OCI-LY7 (cell line): ENCODE results near the gene SPAG16. TPM values are rescaled to one million over a fixed set of nuclear protein-coding genes. Genes with fewer than 3 reads are reported as not detected.

Source experiments
- BruUV-seq: library from RNA; stranded (reverse); fragments of 400-500 nt; replicated peaks from 2 replicates; lab custom pipeline; 2021; lab: Mats Ljungman, UMichigan
- CTCF ChIA-PET: fragments of 300-600 bp; sonication (Branson Sonifier 250); formaldehyde crosslinking; loops from one replicate; lab custom pipeline; 2022; ENCODE audit warnings: antibody characterized with exemption; ENCODE audit not compliant: unreplicated experiment; lab: Charles Lee
- POLR2A ChIA-PET: fragments of 300-600 bp; sonication (Branson Sonifier 250); formaldehyde crosslinking; loops from one replicate; lab custom pipeline; 2022; ENCODE audit warnings: antibody characterized with exemption; lab: Charles Lee
- DNase-seq: peaks from one replicate; pipeline ENCODE4 v3.0.0-alpha.2; 2015; ENCODE audit warnings: low spot score
- H2AFZ ChIP-seq: fragments of 200-600 bp; sonication (generic), shearing (Covaris generic); 2 replicates; pipeline ENCODE4 v1.6.1; 2014; ENCODE audit warnings: mild to moderate bottlenecking, antibody characterized with exemption, low read length, moderate library complexity
- H3K27ac ChIP-seq: fragments of 200-600 bp; sonication (generic); 2 replicates; pipeline ENCODE4 v1.5.1; 2014; ENCODE audit warnings: mixed run types, low read depth, mild to moderate bottlenecking, moderate library complexity, low read length, inconsistent platforms; ENCODE audit not compliant: poor library complexity, severe bottlenecking
- H3K36me3 ChIP-seq: fragments of 200-600 bp; sonication (generic); 2 replicates; pipeline ENCODE4 v1.6.1; 2014; ENCODE audit warnings: mild to moderate bottlenecking, antibody characterized with exemption, low read length, moderate library complexity, mixed read lengths; ENCODE audit not compliant: insufficient read depth
- H3K4me1 ChIP-seq: fragments of 200-600 bp; sonication (generic); 2 replicates; pipeline ENCODE4 v1.5.1; 2014; ENCODE audit warnings: mild to moderate bottlenecking, low read length; ENCODE audit not compliant: insufficient read depth, poor library complexity, severe bottlenecking
- H3K4me2 ChIP-seq: fragments of 200-600 bp; sonication (generic); 2 replicates; pipeline ENCODE4 v1.6.1; 2014; ENCODE audit warnings: mild to moderate bottlenecking, low read length
- H3K4me3 ChIP-seq: fragments of 200-600 bp; sonication (generic); 2 replicates; pipeline ENCODE4 v1.5.1; 2014; ENCODE audit warnings: mild to moderate bottlenecking, low read depth, low read length; ENCODE audit not compliant: poor library complexity, severe bottlenecking
- H3K79me2 ChIP-seq: fragments of 200-600 bp; sonication (generic); 2 replicates; pipeline ENCODE4 v1.6.1; 2016; ENCODE audit warnings: low read depth, mild to moderate bottlenecking, low read length, moderate library complexity, mixed read lengths; ENCODE audit not compliant: insufficient read depth
- H3K9me2 ChIP-seq: fragments of 200-600 bp; sonication (generic); 2 replicates; pipeline ENCODE4 v1.6.1; 2016; ENCODE audit warnings: mild to moderate bottlenecking, low read length, mixed read lengths; ENCODE audit not compliant: insufficient read depth
- H3K9me3 ChIP-seq: fragments of 200-600 bp; sonication (generic); 2 replicates; pipeline ENCODE4 v1.6.1; 2014; ENCODE audit warnings: mild to moderate bottlenecking, mixed run types, low read length, mixed read lengths
- H4K20me1 ChIP-seq: fragments of 200-600 bp; sonication (generic); 2 replicates; pipeline ENCODE4 v1.6.1; 2014; ENCODE audit warnings: mild to moderate bottlenecking, antibody characterized with exemption, low read length, moderate library complexity, mixed read lengths; ENCODE audit not compliant: insufficient read depth
- CTCF ChIP-seq: fragments of 200-600 bp; sonication (generic); conservative IDR thresholded peaks from 2 replicates; pipeline ENCODE4 v1.5.1; 2014; ENCODE audit warnings: mild to moderate bottlenecking, antibody characterized with exemption, low read length, moderate library complexity, mixed read lengths
- EZH2phosphoT487 ChIP-seq: fragments of 200-600 bp; sonication (generic); IDR thresholded peaks from 2 replicates; pipeline ENCODE4 v1.6.1; 2018; ENCODE audit warnings: low read depth, borderline replicate concordance, mild to moderate bottlenecking, mixed run types, antibody characterized with exemption, low read length, moderate library complexity, mixed read lengths
- intact Hi-C: fragments of 100-400 bp; cut with micrococcal nuclease; formaldehyde crosslinking; loops from one replicate; pipeline ENCODE4 v1.10.0; 2022; ENCODE audit not compliant: unreplicated experiment
- total RNA-seq, 2 experiments: library from RNA; depleted of rRNA in 1 of 2; stranded (reverse); fragments of >200 nt in 1 of 2; shearing (Covaris generic) in 1 of 2; gene quantifications; 2 replicates each; pipeline ENCODE4 v1.2.3, GENCODE V29; 2014 to 2022

The SPAG16 gene
- total RNA-seq, 2 experiments from 2014 or later, result 22.1 to 24.2 TPM

GRCh38 chr2:213545481-213545880 lies 261.2 kb downstream of the SPAG16 start:
- H3K9me3 ChIP-seq, result no peaks in the 10 kb centered on the region
- H4K20me1 ChIP-seq, result no peaks in the 10 kb centered on the region
- DNase-seq, result peak; percentile 16
- CTCF ChIA-PET, result no interaction called here
- H3K9me2 ChIP-seq, result no peaks in the 10 kb centered on the region
- BruUV-seq, result no TSS peak
- peak overlapping the region; percentile 38 for H3K27ac ChIP-seq
- H3K4me1 ChIP-seq, result peaks cover 12% of the 10 kb centered on the region
- POLR2A ChIA-PET, result interaction anchor here (1.0 to 1.1 kb wide), 2 partner anchors 13 to 56 kb away, joined by 4 read pairs; no protein-coding TSS in a partner anchor
- intact Hi-C loops, result no loop called here
- no peak overlapping the region for H3K4me3 ChIP-seq
- H2AFZ ChIP-seq, result peak overlapping the region; percentile 24; the same call in 1 of the 2 replicates
- H3K4me2 ChIP-seq, result no peak overlapping the region
- no peaks in the 10 kb centered on the region for H3K36me3 ChIP-seq
- TF ChIP-seq CTCF (no peak), EZH2phosphoT487 (no peak)
- no peaks in the 10 kb centered on the region for H3K79me2 ChIP-seq

DNA sequence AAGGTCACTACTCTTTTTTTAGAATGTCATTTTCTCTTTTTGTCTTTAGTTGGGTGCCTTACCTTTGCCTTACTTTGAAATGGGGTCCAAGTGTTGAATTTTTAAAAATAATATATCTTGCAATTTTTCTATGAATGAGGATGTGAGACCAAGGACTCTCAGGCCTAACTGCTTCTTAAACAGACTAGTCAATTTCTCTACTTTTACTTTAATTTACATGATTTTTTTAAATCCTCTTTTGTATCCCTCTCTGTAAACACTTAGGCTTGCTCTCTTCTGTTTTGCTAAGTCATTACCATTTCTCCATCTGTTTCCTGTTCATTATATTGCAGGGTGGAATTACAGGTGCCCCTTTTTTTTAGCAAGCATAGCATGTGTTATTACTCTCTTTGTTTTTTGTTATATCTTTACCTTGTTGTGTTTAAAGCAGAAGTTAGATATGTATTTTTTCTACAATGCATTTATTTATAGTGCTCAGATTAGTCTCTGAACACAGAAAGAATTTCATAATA lies 261.8 kb downstream of the SPAG16 start:
- Histone ChIP-seq H3K4me1 (peaks cover 12% of the 10 kb centered on the region), H3K27ac (peak overlapping the region; percentile 38), H3K4me3 (no peak overlapping the region), H3K4me2 (no peak overlapping the region), H4K20me1 (no peaks in the 10 kb centered on the region), H3K36me3 (no peaks in the 10 kb centered on the region), H3K79me2 (no peaks in the 10 kb centered on the region), H3K9me2 (no peaks in the 10 kb centered on the region), H3K9me3 (no peaks in the 10 kb centered on the region), H2AFZ (peak overlapping the region; percentile 24; the same call in 1 of the 2 replicates)
- TF ChIP-seq EZH2phosphoT487 (no peak), CTCF (no peak)
- ChIA-PET POLR2A (interaction anchor here (1.1 kb wide), 1 partner anchor 56 kb away, joined by 4 read pairs; no protein-coding TSS in a partner anchor), CTCF (no interaction called here)
- intact Hi-C loops, result no loop called here
- DNase-seq, result peak; percentile 15
- no TSS peak for BruUV-seq

GRCh38 chr2:213551526-213551925 lies 267.3 kb downstream of the SPAG16 start:
- no peak overlapping the region for H3K4me3 ChIP-seq
- H3K79me2 ChIP-seq, result no peaks in the 10 kb centered on the region
- no peak overlapping the region for H3K27ac ChIP-seq
- CTCF ChIA-PET, result no interaction called here
- intact Hi-C loops, result no loop called here
- no peaks in the 10 kb centered on the region for H3K9me3 ChIP-seq
- H2AFZ ChIP-seq, result no peak overlapping the region
- H3K4me1 ChIP-seq, result no peaks in the 10 kb centered on the region
- TF ChIP-seq CTCF, result no peak
- no peak for TF ChIP-seq EZH2phosphoT487
- BruUV-seq, result no TSS peak
- H3K36me3 ChIP-seq, result no peaks in the 10 kb centered on the region
- DNase-seq, result no peak
- no peaks in the 10 kb centered on the region for H3K9me2 ChIP-seq
- H4K20me1 ChIP-seq, result no peaks in the 10 kb centered on the region
- no peak overlapping the region for H3K4me2 ChIP-seq
- POLR2A ChIA-PET, result interaction anchor here (1.0 kb wide), 1 partner anchor 14 kb away, joined by 3 read pairs; no protein-coding TSS in a partner anchor
